ENCODE measurements around the gene NFKB1. TPM values are rescaled to one million over a fixed set of nuclear protein-coding genes. Genes with fewer than 3 reads are reported as not detected.
A peak's percentile ranks its signal among the peaks of the same experiment; 100 is the strongest.
"Not testable (repeated sequence)": the region's sequence is repeated elsewhere in the genome, so short reads cannot be mapped to it uniquely, and the experiment has no call there.

NFKB1 gene
- total RNA-seq, 1 donor from 2014 or later = 64.5 TPM

- DNase-seq = not testable (repeated sequence)
These were observed 69.1 kb downstream of the NFKB1 start for GRCh38 chr4:102570211-102570610.

GRCh38 chr4:102572452-102572851, 71.3 kb downstream of the NFKB1 start:
- no peak for DNase-seq

- DNase-seq = no peak
These were observed 73.2 kb downstream of the NFKB1 start for GRCh38 chr4:102574317-102574716.

GRCh38 chr4:102575369-102576129, 74.4 kb downstream of the NFKB1 start:
- peak; percentile 27 for DNase-seq

GRCh38 chr4:102578270-102578669, 77.1 kb downstream of the NFKB1 start:
- peak; percentile 23 for DNase-seq

- no peak for DNase-seq
These were observed 77.7 kb downstream of the NFKB1 start for GRCh38 chr4:102578819-102579218.

GRCh38 chr4:102579794-102580462, 78.8 kb downstream of the NFKB1 start:
- DNase-seq = no peak

GRCh38 chr4:102580463-102580842, 79.3 kb downstream of the NFKB1 start:
- DNase-seq = no peak

- no peak for DNase-seq
These were observed 82.9 kb downstream of the NFKB1 start for GRCh38 chr4:102584091-102584490.

GRCh38 chr4:102585329-102585728, 84.2 kb downstream of the NFKB1 start:
- no peak for DNase-seq

- no peak for DNase-seq
These were observed 85.0 kb downstream of the NFKB1 start for GRCh38 chr4:102586002-102586643.

- no peak for DNase-seq
These were observed 85.5 kb downstream of the NFKB1 start for GRCh38 chr4:102586644-102587021.

GRCh38 chr4:102589743-102590142, 88.6 kb downstream of the NFKB1 start:
- no peak for DNase-seq

GRCh38 chr4:102592256-102592655, 91.1 kb downstream of the NFKB1 start:
- DNase-seq = no peak

- DNase-seq = no peak
These were observed 92.0 kb downstream of the NFKB1 start for GRCh38 chr4:102593147-102593546.

- no peak for DNase-seq
These were observed 92.8 kb downstream of the NFKB1 start for GRCh38 chr4:102594000-102594399.

GRCh38 chr4:102596532-102596931, 95.4 kb downstream of the NFKB1 start:
- no peak for DNase-seq

- no peak for DNase-seq
These were observed 97.1 kb downstream of the NFKB1 start for GRCh38 chr4:102598086-102598761.

- DNase-seq = no peak
These were observed 97.7 kb downstream of the NFKB1 start for GRCh38 chr4:102598762-102599374.

GRCh38 chr4:102599455-102599854, 98.3 kb downstream of the NFKB1 start:
- no peak for DNase-seq

GRCh38 chr4:102599886-102600285, 98.7 kb downstream of the NFKB1 start:
- no peak for DNase-seq

- no peak for DNase-seq
These were observed 99.5 kb downstream of the NFKB1 start for GRCh38 chr4:102600689-102601088.
